Hematopoietic multipotent progenitor cell treated with erythropoietin and hydrocortisone succinate and interleukin-3 and kit ligand, for 8 days (in vitro differentiated cells): ENCODE results near the gene TIGD4.
A peak's percentile ranks its signal among the peaks of the same experiment; 100 is the strongest.

Experiments
- DNase-seq: peaks from one replicate; pipeline ENCODE4 v3.0.0-alpha.2; 2015

The TIGD4 gene

GRCh38 chr4:152779513-152780266 is at the start of gene TIGD4, which contains the start of gene ARFIP1:
TIGD4 (minus strand) TSS chr4:152779730; CDS start chr4:152771004, 8,726 bp downstream.
ARFIP1 (plus strand) TSS chr4:152779954; CDS start chr4:152829634, 49,680 bp downstream.
- peak; percentile 97 for DNase-seq

GRCh38 chr4:152828122-152828521 is 48.6 kb upstream of the TIGD4 start:
- no peak for DNase-seq

DNA sequence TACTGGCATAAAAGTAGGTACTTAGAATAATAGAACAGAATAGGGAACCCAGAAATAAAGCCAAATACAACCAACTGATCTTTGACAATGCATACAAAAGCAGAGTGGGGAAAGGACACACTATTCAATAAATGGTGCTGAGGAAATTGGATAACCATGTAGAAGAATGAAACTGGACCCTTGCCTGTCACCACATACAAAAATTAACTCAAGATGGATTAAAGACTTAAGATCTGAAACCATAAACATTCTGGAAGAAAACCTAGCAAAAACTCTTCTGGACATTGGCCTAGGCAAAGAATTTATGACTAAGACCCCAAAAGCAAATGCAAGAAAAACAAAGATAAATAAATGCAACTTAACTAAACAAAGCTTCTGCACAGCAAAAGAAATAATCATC is 45.8 kb upstream of the TIGD4 start:
- no peak for DNase-seq

DNA sequence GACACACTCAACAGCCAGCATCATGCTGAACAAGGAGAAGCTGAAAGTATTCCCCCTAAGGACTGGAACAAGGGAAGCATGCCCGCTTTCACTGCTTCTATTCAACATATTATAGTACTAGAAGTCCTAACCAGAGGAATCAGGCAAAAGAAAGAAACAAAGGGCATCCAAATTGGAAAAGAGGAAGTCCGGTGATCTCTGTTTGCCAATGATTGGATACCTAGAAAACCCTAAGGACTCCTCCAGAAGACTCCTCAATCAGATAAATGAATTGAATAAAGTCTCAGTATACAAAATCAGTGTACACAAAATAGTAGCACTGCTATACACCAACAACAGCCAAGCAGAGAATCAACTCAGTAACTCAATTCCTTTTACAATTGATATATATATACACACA is 45.0 kb upstream of the TIGD4 start:
- no peak for DNase-seq

DNA sequence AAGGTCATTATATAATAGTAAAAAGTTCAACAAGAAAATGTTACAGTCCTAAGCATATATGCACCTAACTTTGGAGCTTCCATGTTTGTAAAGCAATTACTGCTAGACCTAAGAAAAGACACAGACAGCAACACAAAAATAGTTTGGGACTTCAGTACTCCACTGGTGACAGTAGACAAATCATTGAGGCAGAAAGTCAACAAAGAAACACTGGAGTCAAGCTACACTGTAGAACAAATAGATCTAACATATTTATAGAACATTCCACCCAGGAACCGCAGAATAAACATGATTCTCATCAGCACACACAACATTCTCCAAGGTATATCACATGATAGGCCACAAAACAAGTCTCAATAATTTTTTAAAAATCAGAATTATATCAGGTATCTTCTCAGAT is 42.8 kb upstream of the TIGD4 start:
- DNase-seq: no peak

GRCh38 chr4:152820073-152820472 is 40.5 kb upstream of the TIGD4 start:
- DNase-seq: no peak

- no peak for DNase-seq
These were observed 39.6 kb upstream of the TIGD4 start for GRCh38 chr4:152819026-152819645.

GRCh38 chr4:152817331-152817730 is 37.8 kb upstream of the TIGD4 start:
- no peak for DNase-seq

- DNase-seq: no peak
These were observed 35.5 kb upstream of the TIGD4 start for GRCh38 chr4:152815078-152815477.

GRCh38 chr4:152810715-152811287 is 31.3 kb upstream of the TIGD4 start:
- DNase-seq: no peak

- no peak for DNase-seq
These were observed 29.1 kb upstream of the TIGD4 start for GRCh38 chr4:152808670-152809069.

DNA sequence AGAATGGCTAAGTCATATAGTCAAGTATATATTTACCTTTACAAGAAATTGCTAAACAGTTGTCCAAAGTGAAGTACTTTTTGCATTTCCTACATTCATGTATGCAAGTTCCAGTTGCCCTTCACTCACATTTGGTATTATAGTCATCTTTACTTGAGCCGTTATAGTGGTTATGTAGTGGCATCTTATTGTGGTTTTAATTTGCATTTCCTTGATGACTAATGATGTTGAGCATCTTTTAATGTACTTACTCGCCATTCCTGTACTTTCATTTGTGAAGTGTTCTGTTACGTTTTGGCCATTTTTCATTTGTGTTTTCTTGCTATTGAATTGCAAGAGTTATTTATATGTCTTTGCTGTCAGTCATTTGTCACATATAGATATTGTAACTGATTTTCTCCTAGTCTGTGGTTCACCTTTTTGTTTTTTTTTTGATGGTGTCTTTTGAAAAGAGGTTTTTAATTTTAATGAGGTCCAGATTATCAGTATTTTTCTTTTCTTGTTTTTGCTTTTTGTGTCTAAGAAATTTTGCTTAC is 27.8 kb upstream of the TIGD4 start:
- DNase-seq: no peak

DNA sequence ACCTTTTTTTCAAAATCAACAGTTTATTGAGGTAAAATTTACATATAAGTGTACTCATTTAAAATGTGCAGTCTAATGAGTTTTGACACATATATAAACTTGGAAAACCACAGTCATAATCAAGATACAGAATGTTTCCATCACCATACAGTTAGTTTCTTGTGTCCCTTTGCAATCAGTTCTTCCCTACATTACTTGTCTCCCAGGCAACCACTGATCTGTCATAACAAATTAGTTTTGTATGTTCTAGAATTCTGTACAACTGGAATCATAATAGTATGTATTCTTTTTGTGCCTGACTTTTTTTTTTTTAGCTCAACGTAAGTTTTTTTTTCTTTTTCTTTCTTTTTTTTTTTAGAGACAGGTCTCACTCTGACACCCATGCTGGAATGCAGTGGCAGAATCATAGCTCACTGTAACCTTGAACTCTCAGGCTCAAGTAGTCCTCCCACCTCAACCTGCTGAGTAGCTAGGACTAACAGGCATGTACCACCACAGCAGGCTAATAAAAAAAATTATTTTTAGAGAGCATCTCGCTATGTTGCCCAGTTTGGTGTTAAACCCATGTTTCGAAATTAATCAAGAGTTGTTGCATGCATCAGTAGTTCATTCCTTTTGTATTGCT is 27.1 kb upstream of the TIGD4 start:
- peak; percentile 11 for DNase-seq

GRCh38 chr4:152805818-152806217 is 26.3 kb upstream of the TIGD4 start:
- no peak for DNase-seq

DNA sequence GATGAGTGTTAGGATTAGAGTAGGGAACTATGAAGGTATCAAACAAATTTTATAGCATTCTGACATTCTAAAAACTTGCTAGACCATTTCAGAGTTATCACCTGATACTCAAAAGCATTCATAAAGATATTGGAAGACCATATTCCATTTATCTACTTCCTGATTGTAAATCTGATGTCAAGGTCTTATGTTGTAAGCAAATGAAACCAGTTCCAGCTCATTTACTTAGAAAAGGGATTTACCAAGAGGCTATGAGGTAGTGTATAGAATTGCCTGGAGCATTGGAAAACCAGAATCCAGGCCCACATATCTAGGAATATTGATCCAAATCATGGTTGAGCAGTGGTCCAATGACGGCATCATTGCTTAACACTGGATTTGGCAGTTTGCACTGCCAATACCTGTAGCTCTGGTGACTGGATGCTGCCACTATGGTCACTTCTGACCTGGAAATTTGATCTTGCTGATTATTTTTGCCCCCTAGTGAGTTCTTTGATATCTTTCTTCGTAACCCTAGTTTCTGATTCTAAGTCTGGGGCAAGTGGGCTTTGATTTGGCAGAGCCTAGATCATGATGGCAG is 25.6 kb upstream of the TIGD4 start:
- DNase-seq: no peak

- no peak for DNase-seq
These were observed 24.0 kb upstream of the TIGD4 start for GRCh38 chr4:152803541-152803940.

GRCh38 chr4:152795891-152796290 is 16.4 kb upstream of the TIGD4 start:
- DNase-seq: no peak

- DNase-seq: no peak
These were observed 7.1 kb upstream of the TIGD4 start for GRCh38 chr4:152786627-152787026.

DNA sequence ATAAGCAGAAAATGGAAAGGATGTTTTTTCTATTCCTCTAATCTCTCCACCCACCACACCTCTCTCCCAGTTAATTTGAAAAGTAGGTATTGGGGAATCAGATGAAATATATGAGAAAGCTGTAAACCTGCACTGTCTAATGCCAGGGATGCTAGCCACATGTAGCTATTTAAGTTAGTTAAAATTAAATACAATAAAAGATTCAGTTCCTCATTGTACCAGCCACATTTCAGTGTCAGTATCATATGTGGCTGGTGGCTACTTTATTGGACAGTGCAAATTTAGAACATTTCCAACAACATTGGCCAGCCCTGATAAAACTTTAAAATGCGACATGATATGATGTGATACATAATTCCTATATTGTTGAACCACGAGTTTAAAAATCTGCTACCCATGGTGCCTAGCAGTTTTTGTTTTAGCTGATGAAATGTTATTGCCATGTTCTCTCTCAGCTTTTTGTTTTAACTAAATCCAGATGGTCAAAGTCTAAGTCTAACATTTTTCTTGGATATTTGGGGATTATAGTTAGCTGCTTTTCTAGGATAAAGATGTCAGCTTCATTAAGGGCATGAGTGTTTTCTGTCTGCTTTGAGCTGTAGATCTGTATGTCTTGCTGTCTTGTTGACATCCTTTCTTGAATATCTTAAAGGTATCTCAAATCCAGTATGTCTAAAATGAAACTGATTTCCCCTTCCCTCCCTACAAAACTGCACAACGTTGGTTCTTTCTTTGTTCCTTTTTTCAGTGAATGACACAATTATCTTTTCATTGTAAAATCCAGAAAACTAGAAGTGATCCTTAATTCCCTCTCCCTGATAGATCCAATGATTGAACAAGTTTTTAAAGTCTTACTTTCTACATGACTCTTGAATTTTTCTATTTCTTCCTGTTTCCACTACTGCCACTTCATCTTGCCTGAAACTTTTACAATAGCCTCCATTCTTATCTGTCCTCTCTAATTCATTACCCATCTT is 6.4 kb upstream of the TIGD4 start:
- no peak for DNase-seq

DNA sequence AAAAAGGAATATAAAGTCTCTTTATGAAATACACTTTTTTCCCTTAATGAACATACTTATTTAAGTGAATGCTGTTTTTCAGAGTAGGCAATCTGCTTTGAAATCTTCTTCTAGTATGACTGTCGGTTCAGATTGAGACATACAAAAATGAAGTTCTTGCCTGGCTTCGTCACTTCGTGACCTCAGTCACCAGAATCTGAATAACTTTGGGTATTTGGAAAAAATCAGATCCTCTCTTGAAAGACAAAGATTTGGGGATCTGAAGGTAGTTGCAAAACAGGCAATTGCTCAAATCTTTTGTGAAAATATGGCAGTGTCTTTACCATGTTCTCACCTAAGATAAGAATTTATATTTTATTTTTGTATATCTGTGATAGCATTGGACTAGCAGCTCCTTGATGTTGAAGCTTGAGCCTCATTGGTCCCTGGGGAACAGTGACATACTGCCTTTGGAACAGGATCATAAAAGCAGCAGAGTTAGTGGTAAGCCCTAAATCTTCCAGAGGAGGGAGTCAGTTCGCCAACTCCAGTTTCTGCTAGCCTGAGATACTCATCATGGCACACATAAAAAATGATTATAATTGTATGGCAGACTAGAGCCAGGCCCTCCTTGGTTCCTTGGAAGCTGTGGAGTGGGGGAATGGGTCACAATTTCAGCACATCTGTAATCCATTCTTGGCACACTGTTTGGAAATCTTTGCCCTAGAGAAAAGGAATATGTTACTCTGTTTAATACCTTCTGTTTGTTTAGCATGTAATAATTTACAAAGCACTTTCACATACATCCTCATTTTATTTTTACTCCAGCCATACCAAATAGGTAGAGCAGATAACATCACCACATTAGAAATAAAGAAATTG is 5.2 kb upstream of the TIGD4 start:
- DNase-seq: peak; percentile 50

DNA sequence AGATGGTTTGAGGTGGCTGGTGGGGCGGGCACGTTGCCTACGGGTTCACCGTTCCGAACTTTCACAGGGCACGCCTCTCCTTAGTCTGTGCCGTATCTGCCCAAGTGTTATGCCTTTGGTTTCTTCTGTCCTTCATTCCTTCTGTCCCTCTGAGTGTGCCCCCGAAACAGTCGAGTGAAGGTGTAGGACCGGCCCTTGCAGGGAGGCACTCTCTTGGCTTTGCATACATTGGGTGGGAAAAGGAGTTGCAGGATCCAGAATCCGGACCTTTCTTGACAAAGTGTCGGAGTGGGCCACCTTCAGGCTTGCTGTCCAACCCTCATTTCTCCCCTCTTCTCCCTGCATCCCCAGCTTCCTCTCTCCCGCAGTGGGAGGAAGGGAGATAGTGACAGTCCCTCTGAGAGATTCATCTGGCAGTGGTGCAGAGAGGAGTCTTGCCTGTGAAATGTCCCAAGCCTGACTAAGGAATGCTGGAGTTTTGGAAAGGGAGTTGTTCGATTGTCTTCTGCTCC is 793 bp upstream of the TIGD4 start:
- no peak for DNase-seq
